HG03469 (cell line): ENCODE measurements around the gene PPP1CB.
"Not testable (repeated sequence)": the region's sequence is repeated elsewhere in the genome, so short reads cannot be mapped to it uniquely, and the experiment has no call there.

Source experiments
- ATAC-seq: cut with Tn5 transposase; IDR thresholded peaks from one replicate; pipeline ENCODE4 v1.9.1; 2021; ENCODE audit warnings: mild to moderate bottlenecking, moderate library complexity, moderate number of reproducible peaks; ENCODE audit not compliant: unreplicated experiment

Gene PPP1CB

GRCh38 chr2:28772351-28772750 lies 20.7 kb downstream of the PPP1CB start:
- ATAC-seq = no peak

- ATAC-seq = no peak
Observed at GRCh38 chr2:28776471-28776870, 24.8 kb downstream of the PPP1CB start.

DNA sequence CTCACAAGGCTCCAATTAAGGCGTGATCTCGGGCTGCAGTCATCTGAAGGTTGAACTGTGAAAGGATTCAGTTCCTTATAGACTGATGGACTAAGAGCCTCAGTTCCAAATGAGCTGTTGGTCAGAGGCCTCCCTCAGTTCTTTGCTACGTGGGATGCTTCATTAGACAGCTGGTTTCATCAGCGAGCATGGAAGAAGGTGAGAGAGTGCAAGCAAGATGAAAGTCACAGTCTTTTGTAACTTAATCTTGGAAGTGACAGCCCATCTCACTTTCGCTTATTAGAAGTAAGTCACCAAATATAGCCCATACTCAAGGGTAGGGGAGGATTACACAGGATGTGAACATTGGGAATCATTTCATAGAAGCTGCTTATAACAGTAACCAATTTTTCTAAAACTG lies 26.8 kb downstream of the PPP1CB start:
- no peak for ATAC-seq

- no peak for ATAC-seq
Observed at GRCh38 chr2:28779001-28779400, 27.4 kb downstream of the PPP1CB start.

DNA sequence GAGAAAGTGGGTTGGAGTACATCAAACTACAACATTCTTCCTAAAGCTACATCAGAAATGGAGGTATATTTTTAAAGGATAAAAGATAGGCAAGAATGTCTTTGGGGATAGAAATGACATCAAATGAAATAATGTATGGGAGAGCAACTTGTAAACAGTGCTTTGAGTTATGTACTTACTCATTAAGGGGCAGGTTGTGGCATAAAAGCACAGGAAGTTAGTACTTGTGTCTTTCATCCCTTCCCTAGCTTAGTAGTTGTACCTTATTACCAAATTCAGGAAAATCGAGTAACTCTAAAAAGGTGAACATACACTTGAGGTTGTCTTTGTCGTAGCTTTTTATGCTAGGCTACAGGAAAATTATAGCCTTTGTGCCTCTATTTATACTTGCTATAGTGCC lies 28.9 kb downstream of the PPP1CB start:
- ATAC-seq = no peak

GRCh38 chr2:28782423-28782822 lies 30.8 kb downstream of the PPP1CB start:
- ATAC-seq = no peak

GRCh38 chr2:28784570-28784969 lies 32.9 kb downstream of the PPP1CB start:
- not testable (repeated sequence) for ATAC-seq

GRCh38 chr2:28796620-28797019 lies 45.0 kb downstream of the PPP1CB start:
- no peak for ATAC-seq

DNA sequence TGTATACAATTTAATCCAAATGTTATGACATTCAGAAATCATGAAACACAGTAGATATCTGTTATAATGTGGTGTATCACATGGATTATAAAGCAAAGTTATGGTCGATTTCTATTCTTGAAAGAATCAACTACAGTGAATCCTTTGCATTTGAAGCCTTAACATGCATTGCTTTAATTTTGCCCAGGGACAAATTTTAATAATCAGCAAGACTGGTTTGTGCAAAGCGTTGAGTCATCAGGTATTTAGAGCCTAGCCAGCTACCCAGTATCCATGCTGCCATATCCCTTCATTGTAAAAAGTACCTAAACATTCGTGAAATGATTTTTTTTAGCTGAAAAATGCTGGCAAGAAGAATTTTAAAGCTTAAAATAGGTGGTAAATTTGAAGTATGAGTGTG lies 50.1 kb downstream of the PPP1CB start:
- no peak for ATAC-seq

DNA sequence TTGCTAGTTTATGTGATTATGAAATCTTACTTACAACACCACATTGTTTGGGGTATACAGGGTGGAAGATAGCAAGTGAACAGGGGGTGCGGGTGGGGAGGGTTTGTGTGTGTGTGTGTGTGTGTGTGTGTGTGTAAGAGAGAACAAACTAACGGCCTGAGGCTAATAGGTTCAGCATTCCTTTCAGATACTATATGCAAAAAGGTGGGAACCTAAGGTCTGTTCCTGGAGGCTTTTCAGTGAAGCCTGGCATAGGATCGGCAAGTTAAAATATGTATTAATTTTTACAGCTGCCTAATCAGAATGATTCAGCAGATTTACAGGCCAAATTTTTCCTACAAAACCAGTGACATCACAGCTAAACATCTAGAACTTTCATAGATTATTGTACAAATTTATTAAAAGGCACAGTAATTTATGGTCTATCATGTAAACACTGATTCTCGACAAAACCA lies 51.4 kb downstream of the PPP1CB start:
- ATAC-seq = no peak

DNA sequence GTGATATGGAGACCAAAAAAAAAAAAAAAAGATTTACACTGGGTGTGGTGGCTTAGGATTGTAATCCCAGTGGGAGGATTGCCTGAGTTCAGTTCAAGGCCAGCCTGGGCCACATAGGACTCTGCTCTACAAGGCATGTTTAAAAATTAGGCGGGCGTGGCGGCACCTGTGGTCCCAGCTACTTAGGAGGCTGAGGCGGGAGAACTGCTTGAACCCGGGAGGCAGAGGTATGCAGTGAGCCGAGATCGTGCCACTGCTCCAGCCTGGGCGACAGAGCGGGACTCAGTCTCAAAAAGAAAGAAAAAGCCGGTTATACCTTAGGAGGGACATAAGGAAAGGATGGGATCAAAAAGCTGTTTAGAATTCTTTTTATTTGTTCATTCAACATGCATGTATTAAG lies 58.3 kb downstream of the PPP1CB start:
- ATAC-seq = no peak

DNA sequence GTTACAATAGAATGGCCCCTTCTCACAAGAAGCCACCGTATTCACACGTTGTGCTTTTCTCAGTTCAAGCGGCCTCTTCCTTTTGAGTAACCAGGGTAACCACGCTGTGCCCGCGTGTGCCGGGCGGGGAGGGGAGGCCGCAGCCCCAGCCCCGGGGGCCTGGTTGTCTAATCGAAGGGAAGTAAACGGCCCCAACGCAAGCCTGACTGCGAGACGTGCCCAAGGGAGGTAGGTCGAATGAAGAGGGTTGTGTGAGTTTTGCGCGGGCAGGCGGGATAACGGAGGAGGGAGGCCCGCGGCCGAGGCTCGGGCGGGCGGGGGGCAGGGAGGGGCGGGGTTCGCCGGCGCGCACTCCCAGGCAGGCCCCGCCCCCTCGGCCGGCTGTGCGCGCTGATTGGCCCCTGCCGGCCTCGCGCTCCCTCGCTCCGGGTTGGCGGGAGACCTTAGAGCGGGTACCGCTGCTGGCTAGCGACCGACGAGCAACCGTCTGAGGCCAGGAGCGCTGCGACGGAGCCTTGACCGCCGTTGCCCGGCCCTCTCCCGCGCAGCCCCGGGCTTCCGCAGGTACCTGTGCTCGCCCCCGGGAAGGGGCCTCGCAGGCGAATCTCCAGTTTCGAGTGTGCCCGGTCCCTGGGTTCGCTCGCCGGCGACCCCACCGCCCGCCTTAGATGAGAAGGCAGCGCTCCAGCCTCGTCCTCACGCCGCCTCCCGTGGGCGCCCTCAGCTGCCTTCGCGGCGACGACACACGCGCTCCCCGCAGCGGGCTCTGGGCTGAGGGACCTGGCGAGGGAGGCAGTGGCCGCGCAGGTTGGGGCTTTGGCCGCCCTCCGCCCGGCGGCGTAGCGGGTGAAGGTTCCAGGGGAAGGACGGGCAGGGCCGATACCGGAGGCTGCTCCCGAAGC lies 59.0 kb downstream of the PPP1CB start, which contains the start of gene SPDYA:
Gene SPDYA, plus strand, starts transcription at position 451 of the 902 bp plus-strand sequence. CDS start 5,181 bp downstream, outside the sequence.
- ATAC-seq = peak; percentile 59

GRCh38 chr2:28818053-28818452 lies 66.4 kb downstream of the PPP1CB start:
- ATAC-seq = no peak

DNA sequence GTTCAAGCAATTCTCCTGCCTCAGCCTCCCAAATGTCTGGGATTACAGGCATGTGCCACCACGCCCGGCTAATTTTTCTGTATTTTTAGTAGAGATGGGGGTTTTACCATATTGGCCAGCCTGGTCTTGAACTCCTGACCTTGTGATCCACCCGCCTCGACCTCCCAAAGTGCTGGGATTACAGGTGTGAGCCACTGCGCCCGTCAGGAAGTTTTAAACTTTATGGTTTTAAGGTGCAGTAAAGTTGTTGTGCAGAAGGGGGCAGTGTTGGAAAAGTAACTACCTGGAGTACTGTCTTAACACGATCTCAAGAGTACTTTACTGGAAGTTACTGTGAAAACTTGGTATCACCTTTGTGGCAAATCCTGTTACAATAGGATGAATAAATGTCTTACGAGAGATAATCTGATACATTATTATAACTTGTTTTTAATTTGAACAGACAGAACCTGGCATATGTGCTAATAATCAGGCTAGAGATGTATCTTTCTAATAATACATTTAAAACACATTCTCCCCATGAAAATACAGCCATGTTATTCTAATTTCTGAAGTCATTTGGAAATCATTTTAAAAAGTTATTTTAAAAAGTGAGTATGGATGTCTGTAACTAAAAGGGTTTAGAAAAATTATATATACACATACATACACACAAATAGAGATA lies 69.8 kb downstream of the PPP1CB start:
- no peak for ATAC-seq

DNA sequence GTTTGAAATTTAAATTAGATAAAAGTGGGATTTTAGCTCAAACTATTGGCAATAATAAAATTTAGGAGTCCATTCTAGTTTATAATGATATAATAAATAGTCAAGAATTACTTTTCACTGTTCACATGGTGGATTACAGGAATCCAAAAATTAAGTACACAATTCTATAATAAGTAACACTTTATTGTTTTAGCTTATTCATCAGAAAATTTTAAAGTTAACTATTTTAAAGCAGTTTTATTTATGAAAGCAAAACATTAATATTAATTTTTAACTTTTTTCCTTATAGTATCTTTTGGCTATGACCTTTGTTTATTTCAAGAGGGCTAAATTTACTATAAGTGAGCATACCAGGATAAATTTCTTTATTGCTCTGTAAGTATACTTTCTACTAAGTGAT lies 70.4 kb downstream of the PPP1CB start:
- ATAC-seq = no peak

DNA sequence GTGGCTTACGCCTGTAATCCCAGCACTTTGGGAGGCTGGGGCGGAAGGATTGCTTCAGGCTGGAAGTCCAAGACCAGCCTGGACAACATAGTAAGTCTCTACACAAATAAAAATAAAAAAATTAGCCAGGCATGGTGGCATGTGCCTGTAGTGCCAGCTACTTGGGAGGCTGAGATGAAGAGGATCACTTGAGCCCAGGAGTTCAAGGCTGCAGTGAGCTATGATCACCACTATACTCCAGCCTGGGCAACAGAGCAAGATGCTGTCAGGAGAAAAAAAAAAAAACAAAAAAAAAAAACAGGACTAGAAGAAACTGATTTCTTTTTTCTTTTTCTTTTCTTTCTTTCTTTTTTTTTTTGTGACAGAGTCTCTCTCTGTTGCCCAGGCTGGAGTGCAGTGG lies 72.6 kb downstream of the PPP1CB start:
- ATAC-seq = no peak

DNA sequence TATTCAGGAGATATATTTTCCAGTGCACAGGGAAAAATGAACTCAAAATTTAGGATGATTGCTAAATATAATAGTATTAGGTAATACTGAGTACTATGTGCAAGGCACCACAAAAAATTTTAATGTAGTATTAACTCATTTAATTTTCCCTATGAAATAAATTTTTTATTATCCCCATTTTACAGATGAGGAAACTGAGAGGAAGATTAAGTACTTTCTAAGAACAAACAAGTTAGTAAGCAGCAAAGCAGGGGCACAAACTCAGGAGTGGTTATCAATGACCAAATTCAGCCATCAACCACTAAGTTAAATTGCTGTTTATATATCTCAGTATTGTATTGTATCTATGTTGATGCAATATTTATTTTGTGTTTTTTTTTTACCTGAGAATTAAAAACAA lies 73.2 kb downstream of the PPP1CB start:
- ATAC-seq = no peak

GRCh38 chr2:28828382-28828781 lies 76.8 kb downstream of the PPP1CB start:
- ATAC-seq = no peak

DNA sequence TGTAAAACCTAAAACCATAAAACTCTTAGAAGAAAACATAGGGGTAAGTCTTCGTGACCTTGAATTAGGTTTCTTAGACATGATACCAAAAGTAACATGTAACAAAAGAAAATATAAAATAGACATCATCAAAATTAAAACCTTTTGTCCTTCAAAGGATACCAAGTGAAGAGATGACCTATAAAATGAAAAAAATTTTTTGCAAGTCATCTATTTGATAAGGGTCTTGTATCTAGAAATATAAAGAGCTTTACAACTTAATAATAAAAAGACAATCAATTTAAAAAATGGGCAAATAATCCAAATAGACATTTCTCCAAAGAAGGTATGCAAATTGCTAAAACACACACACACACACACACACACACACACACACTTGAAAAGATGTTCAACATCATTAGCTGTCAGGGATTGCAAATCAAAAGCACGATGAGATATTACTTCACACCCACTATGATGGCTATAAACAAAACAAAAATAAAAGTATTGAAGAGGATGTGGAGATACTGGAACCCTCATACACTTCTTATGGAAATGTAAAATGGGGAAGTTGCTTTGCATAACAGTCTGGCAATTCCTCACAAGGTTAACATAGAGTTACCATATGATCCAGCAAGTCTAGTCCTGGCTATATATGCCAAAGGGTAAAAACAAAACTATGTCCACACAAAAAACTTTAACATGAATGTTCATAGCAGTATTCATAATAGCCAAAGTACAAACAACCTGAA lies 82.3 kb downstream of the PPP1CB start:
- no peak for ATAC-seq

DNA sequence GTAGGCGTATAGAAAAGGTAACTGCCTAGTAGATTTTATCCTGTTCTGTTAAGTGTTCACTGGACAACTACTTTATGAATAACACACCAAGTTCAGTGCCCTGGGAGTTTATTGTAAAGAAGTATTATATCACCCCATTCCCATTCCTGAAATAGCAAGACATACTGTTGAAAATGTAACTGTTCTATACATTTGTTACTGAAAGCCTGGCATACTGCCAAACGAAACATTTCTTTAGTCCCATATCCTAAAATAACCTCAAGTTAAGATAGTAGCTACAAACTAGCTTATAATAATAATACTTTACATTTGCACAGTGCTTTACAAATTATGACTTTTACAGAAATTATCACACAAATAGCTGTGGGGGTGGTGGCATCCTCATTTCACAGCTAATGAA lies 84.2 kb downstream of the PPP1CB start:
- no peak for ATAC-seq

- ATAC-seq = no peak
Observed at GRCh38 chr2:28838971-28839370, 87.3 kb downstream of the PPP1CB start.
